Measurements from ENCODE around the gene VAC14.
"Not testable (repeated sequence)": the region's sequence is repeated elsewhere in the genome, so short reads cannot be mapped to it uniquely, and the experiment has no call there.

The VAC14 gene

DNA sequence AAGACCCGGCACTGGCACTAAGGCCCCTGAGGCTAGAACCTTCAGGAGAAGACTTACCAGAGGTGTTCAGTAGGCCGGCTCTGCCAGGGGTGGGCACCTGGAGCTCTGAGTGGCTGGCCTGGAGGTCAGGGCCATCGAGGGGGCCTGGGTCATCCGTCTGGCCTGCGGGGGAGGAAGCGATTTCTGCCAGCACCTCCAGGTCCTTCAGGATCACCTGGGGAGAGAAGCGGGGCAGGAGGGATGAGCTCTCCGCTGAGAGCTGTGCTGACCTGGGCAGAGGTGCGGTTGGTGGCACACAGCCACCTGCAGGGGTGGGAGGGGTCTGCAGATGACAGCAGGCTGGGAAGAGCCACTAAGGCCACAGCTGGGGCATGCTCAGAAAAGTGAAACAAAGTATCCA lies 56.6 kb downstream of the VAC14 start:
- no peak for DNase-seq (ENCODE audit: low read depth, low spot score)

DNA sequence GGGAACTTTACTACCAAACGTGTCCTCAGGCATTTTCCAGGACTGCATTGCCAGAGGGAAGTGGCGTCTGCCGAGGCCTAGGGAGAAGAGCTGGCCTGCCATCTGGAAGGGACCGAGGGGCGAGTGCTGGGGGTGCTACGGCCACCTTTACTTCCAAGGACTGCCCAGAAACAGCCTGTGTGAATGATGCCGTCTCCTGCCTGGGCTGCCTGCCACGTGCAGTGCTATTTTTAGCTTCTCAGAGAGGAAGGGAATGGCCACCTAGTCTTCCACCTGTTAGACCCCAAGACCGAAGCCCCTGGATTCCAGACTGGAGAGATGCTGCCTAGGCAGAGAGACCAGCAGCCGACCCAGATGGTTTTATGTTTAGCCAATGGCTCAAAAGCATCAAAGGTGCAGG lies 57.2 kb downstream of the VAC14 start:
- no peak for DNase-seq (ENCODE audit: low read depth, low spot score)

DNA sequence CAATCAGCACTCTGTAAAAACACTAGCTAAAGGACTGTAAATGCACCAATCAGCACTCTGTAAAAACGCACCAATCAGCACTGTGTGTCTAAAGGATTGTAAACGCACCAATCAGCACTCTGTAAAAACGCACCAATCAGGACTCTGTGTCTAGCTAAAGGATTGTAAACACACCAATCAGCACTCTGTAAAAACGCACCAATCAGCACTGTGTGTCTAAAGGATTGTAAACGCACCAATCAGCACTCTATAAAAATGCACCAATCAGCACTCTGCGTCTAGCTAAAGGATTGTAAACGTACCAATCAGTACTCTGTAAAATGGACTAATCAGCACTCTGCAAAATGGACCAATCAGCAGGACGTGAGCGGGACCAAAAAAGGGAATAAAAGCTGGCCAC lies 58.0 kb downstream of the VAC14 start:
- DNase-seq (ENCODE audit: low read depth, low spot score): not testable (repeated sequence)

DNA sequence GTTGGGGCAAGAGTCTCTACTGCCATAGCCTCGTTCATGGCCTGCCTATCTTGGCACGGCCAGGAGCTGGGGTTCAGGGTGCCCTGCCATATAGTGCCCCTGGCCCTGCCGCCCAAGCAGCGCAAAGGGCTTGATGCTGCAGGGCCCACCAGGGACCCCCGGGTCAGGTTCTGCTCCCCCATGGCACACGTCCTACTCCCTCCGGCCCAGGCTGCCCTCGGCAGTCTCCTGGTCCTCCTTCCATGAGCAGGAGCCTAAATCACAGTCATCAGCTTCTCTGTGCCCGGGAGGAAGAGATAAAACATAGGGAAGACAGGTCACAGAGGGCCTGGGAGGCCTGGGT lies 59.2 kb downstream of the VAC14 start:
- no peak for DNase-seq (ENCODE audit: low read depth, low spot score)

DNA sequence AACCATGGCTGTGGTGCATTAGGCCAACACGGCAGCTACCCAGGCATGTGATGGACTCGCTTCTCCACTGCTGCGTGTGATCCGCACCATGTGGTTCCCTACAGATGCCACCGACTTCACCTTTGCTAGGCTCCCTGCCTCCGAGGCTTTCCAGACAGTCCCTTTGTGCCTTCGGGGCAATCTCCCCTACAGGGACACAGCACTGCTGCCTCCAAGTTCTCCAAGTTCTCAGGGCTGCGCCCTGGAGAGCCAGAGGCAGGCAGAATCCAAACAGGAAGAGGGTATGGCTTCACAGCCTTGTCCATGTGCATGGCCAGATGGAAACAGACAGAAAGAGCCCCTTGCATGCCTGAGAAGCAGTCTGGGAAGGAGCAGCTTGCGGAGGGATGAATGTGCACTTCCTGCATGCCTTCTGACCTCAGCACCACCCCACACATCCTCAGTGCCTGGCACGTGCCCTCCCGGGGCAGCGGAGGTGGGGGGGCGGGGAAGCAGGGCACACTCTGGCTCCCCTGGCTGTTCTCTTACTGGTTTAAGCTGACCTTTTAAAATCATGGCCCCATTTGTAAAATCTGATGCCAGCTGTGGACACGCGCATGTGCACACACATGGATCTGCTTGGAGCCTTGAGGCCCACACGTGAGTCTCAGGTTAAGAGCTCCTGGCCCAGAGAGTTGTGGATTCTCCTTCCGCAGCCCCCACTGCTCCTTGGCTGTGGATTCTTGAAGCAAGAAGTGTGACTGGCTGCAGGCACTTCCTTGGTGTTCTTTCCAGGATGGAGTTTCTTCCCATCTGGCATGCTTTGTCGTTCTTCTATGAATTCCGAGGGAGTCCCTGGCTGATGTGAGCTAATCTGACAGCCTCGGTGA lies 59.8 kb downstream of the VAC14 start:
- no peak for DNase-seq (ENCODE audit: low read depth, low spot score)

DNA sequence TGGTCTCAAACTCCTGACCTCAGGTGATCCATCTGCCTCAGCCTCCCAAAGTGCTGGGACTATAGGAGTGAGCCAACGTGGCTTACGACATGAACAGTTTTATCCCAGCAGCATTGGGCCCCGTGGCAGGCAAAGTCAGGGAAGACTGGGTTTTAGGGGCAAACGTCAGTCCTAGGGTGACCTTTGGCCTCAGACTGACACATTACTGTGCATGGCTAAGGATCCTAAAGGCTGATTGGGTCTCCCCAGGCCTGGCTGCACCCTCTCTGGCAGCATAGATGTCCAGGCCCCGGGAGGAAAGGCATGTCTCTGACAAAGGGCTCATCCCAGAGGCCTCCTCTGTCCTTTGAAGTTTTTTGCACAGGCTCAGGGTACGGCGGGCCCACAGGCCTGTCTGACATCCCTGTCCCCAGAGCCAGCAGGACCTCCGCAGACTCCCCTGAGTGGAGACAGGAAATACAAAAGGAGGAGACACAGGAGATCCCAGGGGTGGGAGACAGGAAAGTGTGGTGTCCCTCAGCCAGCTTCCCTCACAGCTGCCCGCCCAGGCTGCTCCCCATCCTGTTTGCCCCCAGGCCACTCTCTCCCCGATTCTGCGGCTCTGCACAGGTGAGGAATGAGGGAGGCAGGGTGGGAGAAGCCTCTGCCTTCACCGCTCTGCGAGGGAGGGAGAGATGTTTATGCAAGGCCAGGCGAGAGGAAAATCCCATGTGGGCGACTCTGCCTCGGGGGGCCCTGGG lies 60.6 kb downstream of the VAC14 start:
- DNase-seq (ENCODE audit: low read depth, low spot score): no peak

DNA sequence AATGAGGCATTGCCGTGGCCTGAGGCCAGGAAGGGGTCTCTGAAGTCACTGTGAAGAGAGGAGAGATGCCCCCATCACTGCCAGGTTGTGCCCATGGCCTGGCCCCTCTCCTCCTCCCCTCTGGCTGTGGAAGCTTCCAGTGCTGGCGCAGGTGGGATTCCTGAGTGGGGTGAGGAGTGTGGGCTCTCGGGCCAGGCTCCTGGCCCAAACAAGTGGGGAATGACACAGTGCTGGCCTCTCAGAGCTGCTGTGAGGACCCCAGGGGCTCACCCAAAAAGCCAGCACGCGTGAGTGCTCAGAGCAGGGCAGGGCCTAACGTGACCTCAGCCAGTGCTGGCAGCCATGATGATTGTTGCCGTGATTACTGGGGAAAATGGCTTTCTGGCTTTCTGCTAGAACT lies 61.6 kb downstream of the VAC14 start:
- DNase-seq (ENCODE audit: low read depth, low spot score): no peak

DNA sequence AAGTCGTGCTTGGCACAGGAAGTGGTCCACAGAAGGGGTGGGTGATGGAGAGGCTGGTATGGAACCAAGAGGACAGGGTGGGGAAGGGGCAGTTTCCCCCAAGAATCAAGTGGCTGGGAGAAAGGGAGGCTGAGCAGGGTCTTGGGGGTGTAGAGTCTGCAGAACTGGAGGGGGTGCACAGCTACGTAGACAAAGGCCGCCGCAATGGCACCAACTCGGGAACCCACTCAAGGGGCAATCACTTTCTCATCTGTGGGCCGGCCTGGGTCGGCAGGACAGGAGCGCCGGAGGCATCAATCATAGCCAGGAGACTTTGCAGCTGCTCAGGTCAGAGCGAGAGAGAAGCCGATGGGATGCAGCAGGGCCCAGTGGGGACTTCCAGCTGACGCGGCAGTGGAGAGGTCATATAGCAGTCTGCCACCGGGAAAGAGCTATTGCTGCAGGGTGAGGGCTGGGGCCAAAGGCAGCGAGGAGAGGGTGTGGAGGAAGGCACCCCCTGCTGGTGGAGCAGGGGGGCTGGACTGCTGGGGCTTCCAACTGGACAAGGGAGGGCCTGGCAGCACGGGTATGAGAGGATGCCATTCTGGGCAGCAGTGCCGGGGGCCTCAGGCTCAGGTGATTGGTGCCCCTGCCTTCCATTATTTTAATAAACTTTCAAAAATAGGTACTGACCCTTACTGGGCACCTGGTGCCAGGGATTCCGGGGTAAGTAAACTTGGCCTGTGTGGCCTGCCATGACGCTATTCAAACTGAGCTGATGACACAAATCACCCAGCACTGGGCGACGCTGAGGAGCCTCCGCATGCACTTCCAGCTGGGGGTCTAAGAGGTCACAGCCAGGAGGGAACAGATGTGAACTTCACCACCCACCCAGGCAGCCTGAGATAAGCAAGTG lies 62.6 kb downstream of the VAC14 start:
- no peak for DNase-seq (ENCODE audit: low read depth, low spot score)

DNA sequence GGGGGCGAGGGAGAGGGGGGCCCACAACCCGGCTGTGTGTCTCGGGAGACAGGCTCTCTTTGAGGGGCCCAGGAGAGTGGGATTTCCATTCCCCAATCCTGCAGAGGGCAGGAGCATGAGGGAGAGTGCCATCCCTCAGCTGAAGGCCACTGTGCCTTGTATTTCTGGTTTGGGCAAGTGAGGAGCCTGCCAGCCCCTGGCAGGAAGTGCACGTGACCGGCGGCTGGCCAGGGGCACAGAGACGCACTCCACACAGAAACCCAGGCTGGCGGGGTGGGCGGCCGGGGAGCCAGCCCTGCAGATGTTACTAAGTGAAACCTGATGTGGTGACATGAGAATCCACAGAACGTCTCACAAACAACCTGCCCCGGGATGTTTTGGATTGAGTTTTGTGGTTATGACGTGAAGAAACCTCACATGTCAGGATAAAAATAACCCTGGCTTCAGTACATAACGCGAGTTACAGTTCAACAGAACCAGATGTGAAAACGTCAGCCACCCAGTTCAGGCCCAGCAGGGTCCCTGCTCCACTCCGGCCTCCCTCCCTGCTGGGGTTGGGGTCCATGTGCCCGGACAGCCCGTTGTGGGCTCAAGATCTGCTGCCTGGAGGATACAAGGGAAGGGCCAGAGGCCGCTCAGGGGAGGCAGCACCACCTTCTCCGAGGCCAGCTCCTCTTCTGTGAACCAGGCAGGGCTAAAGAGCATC lies 63.4 kb downstream of the VAC14 start:
- DNase-seq (ENCODE audit: low read depth, low spot score): peak; percentile 39

DNA sequence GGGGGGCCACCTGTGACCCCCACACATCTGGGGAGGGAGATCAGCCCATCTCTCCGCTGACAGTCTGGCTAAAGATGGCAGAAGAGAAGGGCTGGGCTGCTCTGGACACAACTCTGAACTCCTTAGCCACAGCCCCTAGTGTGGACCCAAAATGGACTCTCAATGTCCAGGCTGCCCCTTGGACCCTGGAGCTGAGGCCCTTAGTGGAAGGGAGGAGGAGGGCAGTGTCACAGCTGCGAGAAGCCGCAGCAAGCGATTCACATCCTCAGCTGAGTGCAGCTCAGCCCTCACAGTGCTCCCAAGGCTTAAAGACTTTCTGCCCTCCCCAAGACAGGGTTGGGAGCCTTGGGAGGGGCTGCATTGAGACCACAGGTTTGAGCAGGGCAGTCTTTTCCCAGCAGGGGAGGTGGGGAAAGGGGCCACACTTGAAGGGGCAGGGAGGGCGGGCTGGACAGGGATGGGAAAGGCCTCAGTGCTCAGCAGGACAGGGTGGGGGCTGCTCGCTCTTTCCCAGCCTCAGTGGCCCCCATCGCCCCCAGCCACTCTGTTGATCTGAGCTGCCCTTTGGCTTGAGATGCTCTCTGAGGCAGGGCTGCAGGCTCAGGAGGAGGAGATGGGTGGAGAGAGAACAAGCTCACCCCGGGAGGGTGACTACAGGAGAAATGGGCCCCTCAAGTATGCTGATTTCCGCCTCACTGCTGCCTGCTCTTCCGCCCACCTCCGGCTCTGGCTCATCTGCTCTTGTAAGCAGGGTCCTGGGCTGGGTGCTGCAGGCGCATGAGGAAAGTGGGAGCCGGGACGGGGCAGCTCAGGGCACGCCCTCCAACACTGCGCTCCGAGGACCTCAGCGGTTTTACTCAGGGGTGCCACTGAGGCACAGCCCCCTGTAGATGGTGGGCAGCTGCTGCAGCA lies 64.2 kb downstream of the VAC14 start:
- DNase-seq (ENCODE audit: low read depth, low spot score): no peak

DNA sequence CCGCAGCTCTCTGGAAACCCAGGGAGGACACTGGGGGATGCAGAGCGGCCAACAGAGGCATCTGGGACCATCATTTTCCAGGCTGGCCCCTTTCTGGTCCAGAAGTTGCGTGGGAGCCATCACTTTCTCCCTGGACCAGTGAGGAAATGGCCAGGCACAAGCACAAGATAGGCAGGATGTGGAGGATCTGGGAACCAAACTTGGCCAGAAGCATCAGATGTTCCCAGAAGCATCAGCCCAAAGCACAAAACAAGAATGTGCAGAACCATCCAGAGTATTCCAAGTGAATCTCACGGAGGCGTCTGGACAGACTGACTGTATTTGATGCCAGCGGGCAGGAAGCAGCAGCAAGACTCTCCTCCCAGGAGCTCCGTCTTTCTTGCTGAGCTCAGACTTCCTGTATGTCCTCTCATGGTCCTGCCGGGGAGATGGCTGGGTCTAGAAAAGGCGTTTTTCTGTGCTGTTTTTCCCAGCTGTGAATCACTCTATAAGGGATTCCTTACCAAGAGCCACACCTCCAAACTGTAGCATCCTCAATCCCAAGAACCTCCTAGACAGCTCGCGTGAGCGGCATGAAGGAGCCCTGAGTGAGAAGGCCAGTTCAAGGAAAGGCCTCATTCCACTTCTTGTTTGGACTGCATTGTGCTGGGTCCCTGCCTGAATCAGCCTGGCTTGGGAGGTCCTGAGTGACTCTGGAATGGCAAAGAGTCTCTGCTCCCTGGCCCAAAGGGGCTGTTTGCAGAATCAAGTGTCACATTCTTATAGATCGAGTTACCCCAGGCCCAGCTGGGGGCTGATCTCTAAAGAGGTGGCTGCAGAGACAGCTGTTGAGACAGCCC lies 65.6 kb downstream of the VAC14 start:
- no peak for DNase-seq (ENCODE audit: low read depth, low spot score)

DNA sequence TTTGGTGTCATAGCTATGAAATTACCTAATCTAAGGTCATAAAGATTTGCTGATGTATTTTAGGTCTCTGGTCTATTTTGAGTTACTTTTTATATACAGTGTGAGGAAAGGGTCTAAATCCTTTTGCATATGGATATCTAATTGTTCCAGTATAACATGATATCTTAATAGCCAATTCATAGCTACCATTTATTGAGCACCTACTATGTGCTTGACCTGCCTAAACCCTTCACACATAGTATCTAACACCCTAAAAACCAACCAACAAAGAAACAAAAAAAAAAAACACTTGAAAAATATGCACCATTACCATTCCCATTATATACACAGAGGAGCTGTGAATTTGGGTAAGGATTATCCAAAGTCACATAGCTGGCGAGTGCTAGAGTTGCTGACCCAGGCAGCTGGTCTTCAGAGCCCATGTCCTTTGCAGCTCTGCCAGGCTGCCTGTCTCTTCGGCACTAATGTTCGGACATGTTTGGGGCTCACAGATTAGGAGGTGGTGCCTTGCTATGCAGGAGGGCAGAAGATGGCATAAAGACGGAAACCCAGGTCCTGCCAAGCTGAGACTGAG lies 66.3 kb downstream of the VAC14 start:
- no peak for DNase-seq (ENCODE audit: low read depth, low spot score)

DNA sequence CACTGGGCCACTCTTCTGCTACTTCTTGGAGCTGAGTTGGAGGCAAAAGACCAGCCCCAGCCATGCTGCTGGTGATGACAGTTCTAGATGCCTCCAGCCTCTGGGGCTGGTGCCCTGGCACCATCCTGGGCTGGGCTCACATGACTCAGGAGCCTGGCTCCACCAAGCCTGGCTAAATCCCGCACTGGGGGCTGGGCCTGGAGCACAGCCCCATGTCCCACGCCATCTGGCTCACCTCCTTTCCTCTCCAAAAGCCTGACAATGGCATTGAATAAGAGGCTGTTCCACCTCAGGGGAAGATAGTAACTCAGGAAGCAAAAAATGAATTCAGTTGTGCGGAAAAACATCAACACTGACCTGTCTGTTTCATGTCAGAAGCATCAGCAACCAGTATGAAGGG lies 70.0 kb downstream of the VAC14 start:
- DNase-seq (ENCODE audit: low read depth, low spot score): no peak

DNA sequence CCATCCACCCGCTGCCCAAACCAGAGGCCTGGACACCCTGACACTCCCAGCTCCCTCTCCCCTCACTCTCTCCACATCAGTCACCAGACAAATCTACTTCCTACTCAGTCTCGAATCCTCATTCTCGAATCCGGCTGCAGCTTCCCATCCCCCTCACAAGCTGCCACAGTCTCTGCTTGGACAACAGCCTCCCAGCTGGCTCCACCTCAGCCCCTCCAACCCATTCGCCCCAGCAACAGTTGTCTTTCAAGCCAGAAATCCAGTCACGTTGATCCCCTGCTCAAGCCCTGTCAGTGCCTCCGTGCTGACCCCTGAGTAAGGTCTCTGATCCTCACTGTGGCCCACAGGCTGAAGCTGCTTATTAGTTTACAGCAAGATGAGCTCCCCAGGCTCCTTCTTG lies 70.9 kb downstream of the VAC14 start:
- DNase-seq (ENCODE audit: low read depth, low spot score): no peak

DNA sequence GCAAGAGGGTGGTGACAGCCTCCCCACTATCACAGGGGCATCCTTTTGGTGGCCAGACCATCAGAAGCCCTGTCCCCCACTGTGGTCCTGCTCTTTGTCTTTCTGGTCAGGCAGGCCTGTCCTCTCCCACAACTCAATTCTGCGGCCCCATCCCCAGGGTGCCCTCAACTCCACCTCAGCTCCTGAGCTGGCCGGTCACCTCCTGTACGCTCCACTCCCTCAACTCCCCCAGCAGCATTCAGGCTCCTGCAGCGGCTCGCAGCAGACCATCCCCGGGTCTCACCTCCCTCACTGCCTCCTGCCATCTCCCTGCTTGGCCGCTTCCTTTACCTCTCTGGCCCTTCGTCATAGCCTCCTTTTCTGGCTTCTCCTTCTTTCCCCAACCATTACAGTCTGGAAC lies 71.7 kb downstream of the VAC14 start:
- no peak for DNase-seq (ENCODE audit: low read depth, low spot score)

DNA sequence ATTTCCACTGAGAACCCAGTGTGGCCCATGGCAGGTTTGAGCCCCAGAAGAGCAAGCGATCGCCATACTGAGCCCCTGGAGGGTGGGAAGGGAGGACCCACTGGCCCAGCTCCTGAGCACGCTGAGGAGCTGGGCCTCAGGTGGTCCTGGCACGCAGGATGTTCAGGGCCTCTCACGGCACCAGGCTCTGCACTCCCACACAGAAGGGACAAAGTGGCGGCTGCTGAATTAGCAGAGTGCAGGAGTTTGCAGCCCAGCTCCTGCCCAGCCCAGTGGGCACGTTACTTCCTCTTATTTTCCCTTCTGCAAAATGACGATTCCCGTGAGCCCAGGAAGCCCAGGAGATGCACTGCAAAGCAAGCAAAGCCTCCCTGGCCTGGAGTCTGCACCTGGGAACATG lies 72.8 kb downstream of the VAC14 start:
- DNase-seq (ENCODE audit: low read depth, low spot score): no peak

DNA sequence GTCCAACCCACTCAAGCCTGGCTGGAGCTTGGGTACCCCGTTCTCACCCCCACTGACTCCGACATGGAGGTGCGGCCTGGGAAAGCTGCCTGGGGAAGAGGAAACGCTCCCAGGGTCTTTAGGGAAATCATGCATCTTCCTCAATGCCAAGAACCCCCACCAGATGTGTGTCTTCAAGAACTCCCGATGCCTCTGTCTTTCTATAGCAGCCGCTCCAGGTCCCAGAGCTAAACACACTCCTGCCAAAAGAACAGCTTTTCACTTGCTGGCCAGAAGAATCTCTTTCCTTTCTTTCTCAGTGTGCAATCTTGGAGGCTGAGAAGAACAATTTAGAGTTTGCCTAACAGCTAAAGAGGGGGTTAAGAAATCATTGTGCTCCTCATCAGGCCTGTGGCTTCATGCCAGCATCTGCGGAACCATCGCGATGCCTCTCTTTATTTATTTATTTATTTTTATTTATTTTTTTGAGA lies 74.0 kb downstream of the VAC14 start:
- DNase-seq (ENCODE audit: low read depth, low spot score): no peak

DNA sequence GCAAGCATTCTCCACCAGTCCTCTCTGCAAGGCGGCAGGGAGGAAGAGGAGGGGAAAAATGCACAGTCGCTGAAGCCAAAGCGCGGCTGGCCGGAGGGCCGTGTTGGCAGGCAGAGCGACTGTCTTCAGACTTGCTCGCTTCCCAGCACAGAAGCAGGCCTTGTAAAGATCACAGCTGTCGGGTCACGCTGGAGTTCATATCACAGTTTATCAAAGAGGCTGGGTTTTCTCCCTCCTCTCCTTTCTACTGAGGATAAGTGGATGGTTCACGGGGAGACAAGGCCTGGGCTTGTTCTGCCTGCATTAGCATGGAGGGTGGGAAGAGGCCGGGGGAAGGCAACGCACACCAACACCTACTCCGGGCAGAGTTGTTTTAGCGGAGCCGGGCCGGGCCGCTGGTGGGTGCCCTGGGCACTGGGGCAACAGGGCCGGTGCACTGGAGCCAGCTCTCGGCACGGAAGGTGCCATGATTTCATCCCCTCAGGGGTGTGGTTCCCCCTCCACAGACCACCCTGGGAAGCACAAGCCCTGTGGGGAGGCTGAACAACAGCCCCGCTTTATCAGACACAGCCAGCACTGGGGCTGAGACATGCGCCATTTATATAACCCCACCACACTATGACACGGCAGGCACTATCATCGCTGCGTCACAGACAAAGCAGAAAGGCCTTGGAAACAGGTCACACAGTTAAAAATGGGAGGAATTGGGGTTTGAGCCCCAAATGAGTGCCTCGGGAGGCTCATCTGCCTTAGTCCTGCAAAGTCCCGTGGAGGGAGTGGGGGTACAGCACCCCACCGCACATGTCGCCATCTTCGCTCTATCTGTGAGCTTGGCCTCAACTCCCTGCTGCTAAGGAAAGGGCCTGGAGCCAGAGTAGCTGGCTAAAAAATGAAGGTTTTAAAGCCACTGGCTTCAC lies 74.8 kb downstream of the VAC14 start:
- no peak for DNase-seq (ENCODE audit: low read depth, low spot score)

Data from activated CD4-positive, CD25-positive, alpha-beta regulatory T cell treated with anti-CD3 and anti-CD28 coated beads, Interleukin-2, amount 50 U/mL, for 16 hours (primary cell).